LoVo (cell line): ENCODE results near the gene RPL29.
"Not testable (repeated sequence)": the region's sequence is repeated elsewhere in the genome, so short reads cannot be mapped to it uniquely, and the experiment has no call there.

Experiments used
- DNase-seq: peaks from one replicate; pipeline ENCODE4 v3.0.0-alpha.2; 2016; ENCODE audit warnings: low spot score

RPL29 gene

GRCh38 chr3:51995346-51996163 is at the start of gene RPL29:
Gene RPL29, minus strand, starts transcription at chr3:51995895. Its CDS starts 434 bp downstream, at chr3:51995461.
- peak; percentile 95 for DNase-seq

GRCh38 chr3:52044869-52045619 is 49.3 kb upstream of the RPL29 start:
- DNase-seq: no peak

- no peak for DNase-seq
These were observed 48.1 kb upstream of the RPL29 start for GRCh38 chr3:52043750-52044149.

GRCh38 chr3:52043039-52043438 is 47.3 kb upstream of the RPL29 start:
- not testable (repeated sequence) for DNase-seq

- no peak for DNase-seq
These were observed 45.5 kb upstream of the RPL29 start for GRCh38 chr3:52041118-52041731.

- DNase-seq: no peak
These were observed 44.9 kb upstream of the RPL29 start for GRCh38 chr3:52040600-52040999.

GRCh38 chr3:52039846-52040245 is 44.2 kb upstream of the RPL29 start:
- DNase-seq: no peak

- no peak for DNase-seq
These were observed 43.7 kb upstream of the RPL29 start for GRCh38 chr3:52039426-52039825.

GRCh38 chr3:52038227-52038626 is 42.5 kb upstream of the RPL29 start:
- DNase-seq: no peak

GRCh38 chr3:52037291-52037690 is 41.6 kb upstream of the RPL29 start:
- DNase-seq: no peak

GRCh38 chr3:52036829-52037228 is 41.1 kb upstream of the RPL29 start:
- no peak for DNase-seq

- DNase-seq: no peak
These were observed 40.6 kb upstream of the RPL29 start for GRCh38 chr3:52036222-52036694.

GRCh38 chr3:52034651-52035050 is 39.0 kb upstream of the RPL29 start:
- DNase-seq: no peak

GRCh38 chr3:52034212-52034611 is 38.5 kb upstream of the RPL29 start:
- no peak for DNase-seq

GRCh38 chr3:52033748-52034147 is 38.1 kb upstream of the RPL29 start:
- not testable (repeated sequence) for DNase-seq

- no peak for DNase-seq
These were observed 37.2 kb upstream of the RPL29 start for GRCh38 chr3:52032702-52033408.

GRCh38 chr3:52031896-52032295 is 36.2 kb upstream of the RPL29 start:
- DNase-seq: no peak

- DNase-seq: no peak
These were observed 35.1 kb upstream of the RPL29 start for GRCh38 chr3:52030714-52031310.

GRCh38 chr3:52029535-52029934 is 33.8 kb upstream of the RPL29 start:
- DNase-seq: no peak

- DNase-seq: no peak
These were observed 33.4 kb upstream of the RPL29 start for GRCh38 chr3:52029053-52029452.

GRCh38 chr3:52028572-52028971 is 32.9 kb upstream of the RPL29 start:
- DNase-seq: no peak

GRCh38 chr3:52026041-52026440 is 30.3 kb upstream of the RPL29 start:
- no peak for DNase-seq
